Measurements from ENCODE around the gene RNF141.
A peak's percentile ranks its signal among the peaks of the same experiment; 100 is the strongest.

The RNF141 gene

GRCh38 chr11:10540915-10541560 lies at the start of gene RNF141:
Gene RNF141 (minus strand): TSS chr11:10541187. CDS start chr11:10534158, 7,029 bp downstream.
- DNase-seq, result peak; percentile 91

- peak; percentile 23 for DNase-seq
Measured at GRCh38 chr11:10590218-10590915, 49.4 kb upstream of the RNF141 start.

DNA sequence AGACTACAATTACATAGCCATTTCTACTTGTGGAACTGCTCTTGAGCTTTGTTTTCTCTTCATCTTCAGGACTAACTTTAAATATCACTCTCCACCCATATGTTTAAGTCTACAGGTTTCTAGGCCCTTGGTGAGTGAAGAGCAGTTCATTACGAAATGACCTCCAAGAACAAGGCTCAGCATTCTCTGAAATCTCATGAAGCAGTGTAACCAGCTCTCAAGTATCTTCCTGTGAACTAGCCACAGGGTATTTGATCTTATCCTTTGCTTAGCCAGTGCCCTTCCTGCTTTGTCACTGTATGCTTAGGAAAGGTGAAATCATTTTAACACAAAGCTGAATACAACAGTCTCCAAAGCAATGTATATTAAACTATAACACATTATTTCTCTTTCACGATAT lies 47.9 kb upstream of the RNF141 start:
- DNase-seq, result no peak

- DNase-seq, result no peak
Measured at GRCh38 chr11:10587995-10588394, 47.0 kb upstream of the RNF141 start.

GRCh38 chr11:10587388-10587787 lies 46.4 kb upstream of the RNF141 start:
- DNase-seq, result peak; percentile 46

DNA sequence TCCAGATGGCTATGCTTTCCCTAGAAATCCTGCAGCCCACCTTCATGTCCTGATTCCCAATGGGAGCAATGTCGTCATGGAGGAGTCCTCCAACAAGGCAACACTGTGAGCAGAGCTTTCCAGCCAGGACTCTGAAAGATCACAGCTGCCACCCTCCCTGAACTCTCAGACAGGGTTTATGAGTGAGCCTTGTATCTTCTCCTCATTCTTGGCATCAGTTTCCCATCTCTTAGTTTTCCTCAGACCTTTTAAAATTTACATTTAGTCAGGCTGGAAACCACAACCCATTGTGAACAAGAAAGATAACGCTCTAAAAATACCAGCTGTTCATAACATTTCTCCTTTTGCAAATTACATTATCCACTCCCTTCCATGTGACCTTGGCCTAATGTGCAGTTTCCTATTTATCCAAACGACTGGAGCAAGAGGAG lies 43.1 kb upstream of the RNF141 start:
- DNase-seq, result peak; percentile 20

- peak; percentile 28 for DNase-seq
Measured at GRCh38 chr11:10581481-10582019, 40.6 kb upstream of the RNF141 start.

DNA sequence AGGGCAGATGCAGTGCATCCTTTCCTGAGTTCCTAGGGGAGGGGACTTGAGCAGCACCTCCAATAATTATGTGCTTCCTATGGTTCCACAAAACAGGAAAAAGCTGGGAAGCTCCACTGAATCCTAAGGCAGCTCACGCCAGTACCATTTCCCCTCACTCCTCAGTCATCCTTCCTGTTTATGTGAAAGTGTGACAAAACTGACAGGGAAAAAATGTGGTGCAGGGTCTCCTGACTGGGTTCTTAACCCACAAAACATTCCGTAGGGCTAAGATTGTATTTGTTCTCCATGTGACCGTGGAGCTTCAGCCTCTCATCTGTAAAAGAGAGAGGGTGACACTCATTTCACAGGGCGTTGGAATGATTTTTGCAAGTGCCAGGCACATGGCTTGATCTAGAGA lies 39.6 kb upstream of the RNF141 start:
- DNase-seq, result no peak

GRCh38 chr11:10579700-10580099 lies 38.7 kb upstream of the RNF141 start:
- DNase-seq, result no peak

GRCh38 chr11:10576035-10576398 lies 35.0 kb upstream of the RNF141 start:
- DNase-seq, result no peak

- DNase-seq, result peak; percentile 50
Measured at GRCh38 chr11:10575346-10576034, 34.5 kb upstream of the RNF141 start.

DNA sequence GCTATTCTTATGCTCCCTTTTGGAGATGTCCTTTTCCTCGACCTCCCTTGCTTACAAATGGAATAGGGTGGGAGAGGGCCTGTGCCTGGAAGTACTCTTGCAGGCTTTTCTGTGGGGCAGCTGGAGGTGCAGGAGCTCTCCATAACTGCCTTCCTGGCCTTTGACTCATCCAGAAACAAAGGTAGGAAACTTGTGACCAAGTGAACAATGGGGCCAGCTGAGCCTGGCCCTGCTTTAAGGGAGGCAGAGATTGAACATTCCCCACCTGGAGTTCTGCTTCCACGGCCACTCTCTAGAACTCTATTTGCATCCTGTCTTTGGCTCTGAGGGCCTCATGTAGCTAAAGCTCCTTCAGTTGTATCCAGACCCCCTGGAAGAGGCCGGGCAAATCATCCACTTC lies 32.6 kb upstream of the RNF141 start:
- no peak for DNase-seq

DNA sequence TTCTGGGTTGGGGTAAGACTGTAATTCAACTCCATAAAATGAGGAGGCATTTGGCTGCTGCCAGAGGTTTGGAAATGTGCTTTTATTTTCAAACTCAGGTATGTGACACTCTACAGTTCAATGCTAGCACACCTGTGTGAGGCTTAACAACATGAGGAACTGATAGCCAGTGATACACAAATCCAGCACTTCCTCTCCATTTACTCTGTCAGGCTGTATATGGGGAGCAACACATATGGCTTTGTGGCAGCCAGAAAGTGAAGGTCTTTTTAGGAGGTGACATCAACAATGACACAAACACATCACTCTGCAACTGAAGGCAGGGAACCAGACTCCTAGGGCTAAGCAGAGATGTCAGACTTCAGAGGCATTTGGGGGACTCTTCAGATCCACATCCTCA lies 32.0 kb upstream of the RNF141 start:
- DNase-seq, result no peak

GRCh38 chr11:10572533-10572932 lies 31.5 kb upstream of the RNF141 start:
- DNase-seq, result no peak

DNA sequence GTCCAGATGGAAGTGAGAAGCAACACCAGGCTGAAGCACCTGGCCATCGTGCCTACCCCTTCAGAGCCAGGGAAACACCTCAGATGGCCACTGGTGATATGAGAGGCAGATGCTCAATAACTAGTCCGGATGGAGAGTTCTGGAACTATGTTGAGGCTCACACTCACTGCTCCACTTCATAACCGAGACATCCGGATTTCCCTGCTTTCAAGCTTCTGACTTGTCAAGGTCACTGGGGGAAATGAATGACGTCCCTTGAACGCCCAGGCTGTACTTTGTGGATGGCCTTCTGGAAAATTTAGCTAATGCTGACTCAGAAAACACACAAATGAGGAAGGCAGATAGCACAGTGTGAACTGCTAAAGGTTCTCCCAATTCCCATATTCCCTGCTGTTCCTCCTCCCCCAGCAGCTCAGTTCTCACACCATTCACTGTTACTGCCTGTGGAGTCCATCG lies 27.5 kb upstream of the RNF141 start, which contains the start of gene LYVE1:
LYVE1 (minus strand) TSS at position 180 of the 456 bp plus-strand sequence; CDS start at position 47, 133 bp downstream.
- DNase-seq, result peak; percentile 29

- DNase-seq, result peak; percentile 60
Measured at GRCh38 chr11:10567446-10567845, 26.5 kb upstream of the RNF141 start.

GRCh38 chr11:10566257-10566957 lies 25.4 kb upstream of the RNF141 start:
- DNase-seq, result no peak

- no peak for DNase-seq
Measured at GRCh38 chr11:10565493-10565892, 24.5 kb upstream of the RNF141 start.

- no peak for DNase-seq
Measured at GRCh38 chr11:10564696-10565318, 23.8 kb upstream of the RNF141 start.

GRCh38 chr11:10564030-10564429 lies 23.0 kb upstream of the RNF141 start:
- DNase-seq, result no peak

- DNase-seq, result no peak
Measured at GRCh38 chr11:10561947-10562346, 21.0 kb upstream of the RNF141 start.

DNA sequence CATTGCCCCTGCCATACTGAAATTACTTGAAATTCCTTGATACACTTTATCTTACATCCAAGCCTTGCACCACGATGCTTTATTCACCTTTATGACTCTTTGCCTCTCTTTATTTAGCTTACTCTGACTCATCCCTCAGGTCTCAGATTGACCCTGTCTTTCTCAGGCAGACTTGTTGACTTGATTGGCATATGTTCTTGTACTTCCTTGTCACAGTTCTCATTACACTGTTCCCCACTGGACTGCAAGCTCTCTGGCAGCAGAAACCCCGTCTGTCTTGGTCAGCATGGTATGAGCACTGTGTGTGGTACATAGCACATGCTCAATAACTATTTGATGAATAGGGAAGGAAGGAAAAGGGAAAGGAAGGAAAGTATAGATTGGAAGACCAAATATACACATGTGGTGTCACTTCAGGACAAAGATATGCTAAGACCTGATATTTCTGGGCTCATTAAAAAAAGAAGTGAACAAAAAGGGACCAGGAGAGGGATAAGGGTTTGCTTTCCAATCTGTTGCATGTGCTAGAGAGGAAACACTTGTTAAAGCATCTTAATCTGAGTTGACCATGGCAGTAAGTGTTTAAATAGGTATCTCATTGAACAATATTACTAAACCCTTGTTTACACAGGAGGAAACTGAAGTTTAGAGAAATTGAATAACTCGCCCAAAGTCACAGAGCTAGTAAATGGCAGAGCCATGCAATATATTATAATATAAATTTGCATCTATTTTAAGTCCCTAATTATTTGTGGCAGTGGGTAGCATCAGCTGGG lies 20.2 kb upstream of the RNF141 start:
- no peak for DNase-seq
